Activated naive CD4-positive, alpha-beta T cell treated with anti-CD3 and anti-CD28 coated beads, Interleukin-2, amount 50 U/mL, for 24 hours (primary cell): ENCODE data around the gene FMO2.
A peak's percentile ranks its signal among the peaks of the same experiment; 100 is the strongest.

ENCODE experiments used
- H3K27ac Mint-ChIP-seq: one replicate; pipeline ENCODE4 v1.8.0; 2021; ENCODE audit warnings: mild to moderate bottlenecking, mixed read lengths
- H3K27me3 Mint-ChIP-seq: one replicate; pipeline ENCODE4 v1.8.0; 2021; ENCODE audit warnings: mixed read lengths
- H3K36me3 Mint-ChIP-seq: one replicate; pipeline ENCODE4 v1.8.0; 2021; ENCODE audit warnings: mixed read lengths
- H3K4me1 Mint-ChIP-seq: one replicate; pipeline ENCODE4 v1.8.0; 2021; ENCODE audit warnings: mixed read lengths
- H3K4me3 Mint-ChIP-seq: one replicate; pipeline ENCODE4 v1.8.0; 2021; ENCODE audit warnings: mild to moderate bottlenecking, mixed read lengths
- H3K9me3 Mint-ChIP-seq: one replicate; pipeline ENCODE4 v1.8.0; 2021; ENCODE audit warnings: mixed read lengths

The FMO2 gene

GRCh38 chr1:171204296-171204695, 19.2 kb downstream of the FMO2 start:
- H3K36me3 Mint-ChIP-seq = no peaks in the 10 kb centered on the region
- no peak overlapping the region for H3K27ac Mint-ChIP-seq
- H3K4me1 Mint-ChIP-seq = no peaks in the 10 kb centered on the region
- peaks cover 11% of the 10 kb centered on the region for H3K27me3 Mint-ChIP-seq
- no peak overlapping the region for H3K4me3 Mint-ChIP-seq
- no peaks in the 10 kb centered on the region for H3K9me3 Mint-ChIP-seq

GRCh38 chr1:171206204-171206977, 21.3 kb downstream of the FMO2 start:
- H3K4me1 Mint-ChIP-seq = no peaks in the 10 kb centered on the region
- H3K4me3 Mint-ChIP-seq = no peak overlapping the region
- no peak overlapping the region for H3K27ac Mint-ChIP-seq
- peaks cover 11% of the 10 kb centered on the region for H3K27me3 Mint-ChIP-seq
- H3K9me3 Mint-ChIP-seq = no peaks in the 10 kb centered on the region
- H3K36me3 Mint-ChIP-seq = no peaks in the 10 kb centered on the region

GRCh38 chr1:171206978-171207355, 21.9 kb downstream of the FMO2 start:
- H3K4me3 Mint-ChIP-seq = no peak overlapping the region
- no peak overlapping the region for H3K27ac Mint-ChIP-seq
- no peaks in the 10 kb centered on the region for H3K4me1 Mint-ChIP-seq
- no peaks in the 10 kb centered on the region for H3K9me3 Mint-ChIP-seq
- peaks cover 11% of the 10 kb centered on the region for H3K27me3 Mint-ChIP-seq
- no peaks in the 10 kb centered on the region for H3K36me3 Mint-ChIP-seq

GRCh38 chr1:171207377-171207776, 22.3 kb downstream of the FMO2 start:
- no peaks in the 10 kb centered on the region for H3K36me3 Mint-ChIP-seq
- H3K9me3 Mint-ChIP-seq = no peaks in the 10 kb centered on the region

DNA sequence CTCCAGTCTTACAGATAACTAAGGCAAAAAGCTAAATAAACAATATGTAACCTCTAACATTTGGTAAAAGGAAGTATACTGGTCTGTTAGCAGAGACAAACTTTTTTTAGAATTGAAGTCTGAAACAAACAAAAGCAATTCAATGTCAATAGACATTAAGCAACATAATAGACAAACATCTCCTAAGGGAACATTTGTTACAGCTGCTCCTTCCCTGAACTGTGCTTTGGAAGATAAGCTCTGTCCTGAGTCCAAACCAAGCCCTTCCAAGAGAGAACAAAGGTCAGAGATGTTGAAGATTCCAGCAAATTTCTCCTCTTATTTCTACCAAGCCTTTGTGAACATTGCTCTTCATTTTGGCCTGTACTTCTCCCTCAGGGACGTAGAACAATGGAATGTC, 25.3 kb downstream of the FMO2 start:
- H3K27me3 Mint-ChIP-seq = peaks cover 11% of the 10 kb centered on the region
- H3K9me3 Mint-ChIP-seq = no peaks in the 10 kb centered on the region
- no peaks in the 10 kb centered on the region for H3K4me1 Mint-ChIP-seq
- H3K4me3 Mint-ChIP-seq = no peak overlapping the region
- no peaks in the 10 kb centered on the region for H3K36me3 Mint-ChIP-seq
- no peak overlapping the region for H3K27ac Mint-ChIP-seq

More at GRCh38 chr1:171207377-171207776, 22.3 kb downstream of the FMO2 start:
- H3K27ac Mint-ChIP-seq = no peak overlapping the region
- H3K4me3 Mint-ChIP-seq = no peak overlapping the region
- peaks cover 11% of the 10 kb centered on the region for H3K27me3 Mint-ChIP-seq
- no peaks in the 10 kb centered on the region for H3K4me1 Mint-ChIP-seq

GRCh38 chr1:171212607-171213351, 27.7 kb downstream of the FMO2 start:
- Mint-ChIP-seq H3K27ac (no peak overlapping the region), H3K4me3 (no peak overlapping the region), H3K4me1 (no peaks in the 10 kb centered on the region), H3K27me3 (peaks cover 5% of the 10 kb centered on the region), H3K9me3 (no peaks in the 10 kb centered on the region), H3K36me3 (no peaks in the 10 kb centered on the region)

GRCh38 chr1:171213559-171214454, 28.7 kb downstream of the FMO2 start:
- Mint-ChIP-seq H3K4me1 (no peaks in the 10 kb centered on the region), H3K4me3 (no peak overlapping the region), H3K27ac (no peak overlapping the region), H3K27me3 (peaks cover 6% of the 10 kb centered on the region), H3K9me3 (no peaks in the 10 kb centered on the region), H3K36me3 (no peaks in the 10 kb centered on the region)

DNA sequence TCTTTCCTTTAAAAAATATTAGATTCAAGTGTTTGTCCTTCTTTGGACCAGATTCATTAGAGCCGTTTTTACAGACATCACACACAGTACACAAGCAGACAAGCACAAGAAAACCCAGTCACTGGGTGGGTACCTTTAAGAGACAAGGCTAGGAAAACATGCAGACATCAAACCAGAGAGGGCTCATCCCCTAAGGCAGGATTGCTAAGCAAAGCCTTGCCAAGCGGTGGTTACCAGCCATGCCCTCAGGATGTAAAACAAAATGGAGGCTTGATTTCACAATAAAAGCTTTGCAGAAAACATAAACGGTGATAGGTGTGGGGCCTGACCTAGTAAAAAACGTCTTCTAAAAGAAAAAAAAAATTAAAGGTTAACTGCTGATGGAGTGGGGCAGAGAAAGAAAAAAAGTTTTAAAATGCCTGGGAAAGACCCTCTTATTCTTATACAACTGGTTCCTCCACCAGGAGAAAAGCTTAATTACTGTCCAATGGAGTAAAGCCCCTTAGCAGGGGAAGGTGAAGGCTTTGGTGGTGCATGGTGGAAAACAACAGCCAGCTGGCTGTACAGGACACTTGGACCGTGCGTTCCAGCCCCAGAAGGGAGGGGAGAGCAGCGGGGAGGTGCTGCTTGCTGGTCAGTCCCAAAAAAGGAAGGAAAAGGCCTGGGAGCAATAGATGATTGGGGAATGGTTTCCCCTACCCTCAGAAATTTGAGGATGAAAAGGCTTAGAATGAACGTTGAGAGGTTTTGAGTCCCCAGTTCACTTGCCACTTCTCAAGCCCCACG, 32.8 kb downstream of the FMO2 start:
- Mint-ChIP-seq H3K4me1 (no peaks in the 10 kb centered on the region), H3K9me3 (no peaks in the 10 kb centered on the region), H3K27ac (no peak overlapping the region), H3K27me3 (peaks cover 8% of the 10 kb centered on the region), H3K36me3 (no peaks in the 10 kb centered on the region), H3K4me3 (no peak overlapping the region)

GRCh38 chr1:171218661-171219060, 33.6 kb downstream of the FMO2 start:
- no peak overlapping the region for H3K27ac Mint-ChIP-seq
- peaks cover 8% of the 10 kb centered on the region for H3K27me3 Mint-ChIP-seq
- H3K4me3 Mint-ChIP-seq = no peak overlapping the region
- no peaks in the 10 kb centered on the region for H3K36me3 Mint-ChIP-seq
- no peaks in the 10 kb centered on the region for H3K9me3 Mint-ChIP-seq
- no peaks in the 10 kb centered on the region for H3K4me1 Mint-ChIP-seq

DNA sequence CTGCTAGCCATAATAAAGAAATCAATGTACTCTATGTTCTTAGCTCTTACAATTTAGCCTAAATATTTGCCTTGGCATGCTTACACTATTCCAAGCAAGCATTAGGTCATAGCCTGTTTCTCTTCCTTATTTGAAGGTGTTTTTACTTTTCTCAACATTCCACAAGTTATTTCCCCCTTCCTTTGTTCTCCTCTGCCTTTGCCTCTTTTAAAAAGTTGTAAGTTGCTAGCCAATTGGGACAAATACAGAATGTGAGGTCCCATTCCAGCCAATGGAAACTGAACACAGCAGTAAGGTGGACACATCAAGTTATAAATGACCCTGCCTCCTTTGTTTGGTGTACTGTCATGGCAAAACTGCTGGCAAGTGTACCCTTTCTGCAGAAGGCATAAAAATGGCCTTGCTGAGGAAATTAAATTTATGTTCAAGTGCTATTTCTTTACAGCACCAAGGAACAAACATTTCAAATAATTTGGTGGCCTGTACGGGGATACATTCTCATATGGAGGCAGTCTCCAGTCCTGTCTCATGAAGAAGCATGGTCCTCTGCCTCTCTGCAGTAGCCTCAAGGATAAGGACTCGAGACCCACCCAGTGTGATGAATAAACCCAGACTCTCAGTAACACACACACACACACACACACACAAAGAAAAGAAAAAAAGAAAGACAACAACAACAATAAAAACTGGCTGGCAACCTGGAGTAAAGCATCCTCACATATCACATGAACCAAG, 34.4 kb downstream of the FMO2 start:
- Mint-ChIP-seq H3K9me3 (no peaks in the 10 kb centered on the region), H3K36me3 (no peaks in the 10 kb centered on the region), H3K4me1 (no peaks in the 10 kb centered on the region), H3K27me3 (peaks cover 6% of the 10 kb centered on the region), H3K27ac (no peak overlapping the region), H3K4me3 (no peak overlapping the region)

GRCh38 chr1:171220081-171220420, 35.0 kb downstream of the FMO2 start:
- Mint-ChIP-seq H3K27ac (no peak overlapping the region), H3K9me3 (no peaks in the 10 kb centered on the region), H3K4me1 (no peaks in the 10 kb centered on the region)

DNA sequence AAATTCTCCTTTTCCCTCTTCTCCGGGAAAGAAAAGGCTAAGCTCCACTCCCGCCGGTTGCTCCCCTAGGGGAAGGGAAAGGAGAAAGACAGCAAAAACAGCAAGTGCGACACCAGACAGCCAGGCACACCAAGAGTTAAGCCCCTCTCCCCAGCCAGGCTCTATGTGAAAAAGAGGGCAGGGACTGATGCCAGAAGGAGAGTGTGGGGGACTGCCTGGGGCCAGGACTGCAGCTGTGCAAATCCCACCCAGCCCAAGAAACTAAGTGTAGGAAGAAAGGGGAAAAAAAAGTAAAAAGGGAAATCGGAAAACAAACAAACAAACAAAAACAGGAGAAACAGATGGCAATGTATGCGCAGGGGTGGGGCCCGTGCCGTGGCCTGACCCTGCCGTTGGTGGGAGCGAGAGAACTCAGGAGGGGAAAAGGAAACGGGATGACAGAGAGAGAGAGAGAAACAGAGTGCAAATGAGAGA, 35.5 kb downstream of the FMO2 start:
- Mint-ChIP-seq H3K36me3 (no peaks in the 10 kb centered on the region), H3K4me1 (no peaks in the 10 kb centered on the region), H3K27me3 (peaks cover 6% of the 10 kb centered on the region), H3K27ac (peak overlapping the region; percentile 14), H3K4me3 (no peak overlapping the region), H3K9me3 (no peaks in the 10 kb centered on the region)

More at GRCh38 chr1:171220081-171220420, 35.0 kb downstream of the FMO2 start:
- no peak overlapping the region for H3K4me3 Mint-ChIP-seq
- H3K36me3 Mint-ChIP-seq = no peaks in the 10 kb centered on the region
- H3K27me3 Mint-ChIP-seq = peaks cover 6% of the 10 kb centered on the region

- Mint-ChIP-seq H3K4me1 (no peaks in the 10 kb centered on the region), H3K36me3 (no peaks in the 10 kb centered on the region), H3K27me3 (peaks cover 4% of the 10 kb centered on the region), H3K9me3 (no peaks in the 10 kb centered on the region), H3K27ac (no peak overlapping the region), H3K4me3 (no peak overlapping the region)
Observed at GRCh38 chr1:171221665-171222591, 36.8 kb downstream of the FMO2 start.

GRCh38 chr1:171222936-171223335, 37.8 kb downstream of the FMO2 start:
- Mint-ChIP-seq H3K9me3 (no peaks in the 10 kb centered on the region), H3K36me3 (no peaks in the 10 kb centered on the region), H3K4me1 (no peaks in the 10 kb centered on the region), H3K27ac (no peak overlapping the region), H3K4me3 (no peak overlapping the region), H3K27me3 (peaks cover 4% of the 10 kb centered on the region)
